HepG2 (cell line): Measurements from ENCODE around the gene PNP. TPM values are rescaled to one million over a fixed set of nuclear protein-coding genes. Genes with fewer than 3 reads are reported as not detected.

Experiments
- ERF ChIP-seq: IDR thresholded peaks from 2 replicates; pipeline ENCODE4 v1.6.1; 2018; ENCODE audit warnings: missing biosample characterization, missing genetic modification reagents
- HNF4A ChIP-seq: sonication (generic); formaldehyde crosslinking; IDR thresholded peaks from 2 replicates; pipeline ENCODE4 v1.4.0; 2020; ENCODE audit warnings: missing genetic modification reagents
- POLR2G ChIP-seq: fragments of 200-400 bp; formaldehyde crosslinking; IDR thresholded peaks from 2 replicates; pipeline ENCODE4 v1.6.1; 2018; ENCODE audit warnings: mild to moderate bottlenecking, low read depth, low read length, moderate library complexity
- RARA ChIP-seq: IDR thresholded peaks from 2 replicates; pipeline ENCODE4 v1.6.1; 2016; ENCODE audit warnings: missing genetic modification reagents, missing compliant biosample characterization
- SOX13 ChIP-seq, 3 experiments: fragments of 450-650 bp in 1 of 3; sonication (generic) in 1 of 3; formaldehyde crosslinking in 1 of 3; IDR thresholded peaks in 2 of 3; conservative IDR thresholded peaks in 1 of 3; 2 replicates each; pipeline versions ENCODE4 v1.5.0 to v1.6.1; 2016 to 2020; ENCODE audit warnings: antibody characterized with exemption in 1 of 3, mild to moderate bottlenecking in 1 of 3, missing compliant biosample characterization in 1 of 3, missing genetic modification reagents in 1 of 3, moderate library complexity in 1 of 3
- TEAD3 ChIP-seq: optimal IDR thresholded peaks from 2 replicates; pipeline ENCODE3; 2016; ENCODE audit warnings: borderline replicate concordance
- ZBTB4 ChIP-seq: sonication (generic); formaldehyde crosslinking; IDR thresholded peaks from 2 replicates; pipeline ENCODE4 v1.4.0; 2020; ENCODE audit warnings: missing genetic modification reagents, mild to moderate bottlenecking, borderline replicate concordance
- ZBTB8A ChIP-seq: sonication (generic); formaldehyde crosslinking; IDR thresholded peaks from 2 replicates; pipeline ENCODE4 v1.4.0; 2020; ENCODE audit warnings: mild to moderate bottlenecking, low read depth, missing genetic modification reagents, borderline replicate concordance
- ZFY ChIP-seq: sonication (generic); formaldehyde crosslinking; IDR thresholded peaks from 2 replicates; pipeline ENCODE4 v1.4.0; 2020; ENCODE audit warnings: missing genetic modification reagents
- ZNF251 ChIP-seq: sonication (generic); formaldehyde crosslinking; IDR thresholded peaks from 2 replicates; pipeline ENCODE4 v1.9.0; 2021; ENCODE audit warnings: mild to moderate bottlenecking, missing genetic modification reagents
- ZNF552 ChIP-seq: sonication (generic); formaldehyde crosslinking; IDR thresholded peaks from 2 replicates; pipeline ENCODE4 v1.9.0; 2022; ENCODE audit warnings: missing genetic modification reagents, mild to moderate bottlenecking, borderline replicate concordance
- ZSCAN20 ChIP-seq: sonication (generic); formaldehyde crosslinking; IDR thresholded peaks from 2 replicates; pipeline ENCODE4 v1.4.0; 2020; ENCODE audit warnings: missing genetic modification reagents, mild to moderate bottlenecking, borderline replicate concordance
- ZSCAN22 ChIP-seq: sonication (generic); formaldehyde crosslinking; IDR thresholded peaks from 2 replicates; pipeline ENCODE4 v1.4.0; 2020; ENCODE audit warnings: mild to moderate bottlenecking, missing genetic modification reagents
- polyA plus RNA-seq, 8 experiments: library from polyadenylated mRNA; depleted of rRNA in 3 of 8; stranded (reverse) in 7 of 8; unstranded in 1 of 8; fragments of >200 nt; fragmentation: Illumina TruSeq in 4 of 8; extraction: Trizol in 4 of 8; gene quantifications; 2 replicates each; pipeline versions ENCODE4 v1.2.1 to v1.2.3, GENCODE V29; 2011 to 2016; ENCODE audit warnings: low read depth in 4 of 8, missing spikeins in 1 of 8, mixed read lengths in 1 of 8; ENCODE audit not compliant: insufficient read depth in 1 of 8
- total RNA-seq, 5 experiments: library from RNA; depleted of rRNA; stranded (reverse); fragments of >200 nt; fragmentation: Illumina TruSeq; extraction: Trizol; gene quantifications; 2 replicates each; pipeline ENCODE4 v1.2.3, GENCODE V29; 2016; ENCODE audit warnings: low read depth in 1 of 5
- TF ChIP-seq, protein P1 (sequence below): sonication (generic); formaldehyde crosslinking; IDR thresholded peaks from 2 replicates; pipeline ENCODE4 v1.4.0; 2020; ENCODE audit warnings: missing genetic modification reagents
- TF ChIP-seq, protein P2 (sequence below): sonication (generic); formaldehyde crosslinking; IDR thresholded peaks from 2 replicates; pipeline ENCODE4 v1.4.0; 2020; ENCODE audit warnings: missing genetic modification reagents, borderline replicate concordance
- TF ChIP-seq, protein P3 (sequence below): sonication (generic); formaldehyde crosslinking; IDR thresholded peaks from 2 replicates; pipeline ENCODE4 v1.5.1; 2020; ENCODE audit warnings: missing genetic modification reagents, mild to moderate bottlenecking, borderline replicate concordance

PNP gene
- total and polyA plus RNA-seq, 2 of the 13 experiments (the other 11 are each of a cell fraction or from before 2014, with no cell fraction given) = 45.4 to 74.8 TPM

DNA sequence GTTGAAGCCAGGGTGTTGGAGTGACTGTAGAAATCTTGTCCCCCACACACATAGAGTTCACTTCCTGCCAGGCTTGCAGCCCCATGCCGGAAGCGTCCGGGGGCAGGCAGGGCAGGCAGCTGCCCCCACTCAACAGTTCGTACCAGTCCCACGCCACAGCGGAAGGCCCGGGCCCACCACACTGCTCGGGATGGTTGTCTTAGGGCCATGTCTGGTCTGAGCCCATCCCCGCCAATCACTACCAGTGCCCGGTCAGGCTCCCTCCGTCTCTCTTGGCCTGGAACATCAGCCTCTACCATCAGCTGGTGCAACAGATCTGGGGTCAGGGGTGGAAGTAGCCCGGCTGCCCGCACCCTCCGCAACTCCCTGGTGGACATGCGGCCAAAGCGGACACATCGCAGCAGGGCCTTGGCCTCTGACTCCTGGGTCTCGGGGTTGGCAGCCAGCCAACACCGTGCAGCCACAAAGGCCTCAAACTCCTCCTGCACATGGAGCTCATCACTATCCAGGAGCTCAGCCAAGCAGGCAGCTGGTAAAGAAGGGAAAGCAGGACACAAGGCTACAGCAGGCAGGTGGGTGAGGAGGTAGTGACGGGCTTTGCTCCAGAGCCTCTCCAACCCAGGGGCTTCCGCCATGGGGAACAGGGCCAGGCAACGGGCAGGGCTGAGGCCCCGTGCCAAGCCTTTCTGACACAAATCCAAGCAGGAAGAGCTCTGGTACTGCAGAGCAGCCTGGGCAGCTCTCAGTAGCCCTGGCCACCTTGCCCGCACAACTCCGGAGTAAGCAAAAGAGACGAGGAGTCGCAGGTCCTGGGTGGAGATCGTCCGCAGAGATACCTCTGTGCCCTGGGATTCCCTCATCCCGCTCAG lies 39.2 kb upstream of the PNP start (continued):
- TF ChIP-seq HNF4A (CRISPR knock-in tag) (peak; percentile 50), POLR2G (no peak), RARA (CRISPR knock-in tag) (peak; percentile 54), ZFY (CRISPR knock-in tag) (peak; percentile 62; the same call in 1 of the 2 replicates), ERF (CRISPR knock-in tag) (0 out of 2 replicates have a peak, but pooled peaks have one; percentile 26), ZNF552 (CRISPR knock-in tag) (no peak), ZNF251 (CRISPR knock-in tag) (no peak), ZSCAN20 (CRISPR knock-in tag) (no peak), ZSCAN22 (0 out of 2 replicates have a peak, but pooled peaks have one; percentile 43), ZBTB8A (CRISPR knock-in tag) (0 out of 2 replicates have a peak, but pooled peaks have one; percentile 25), TEAD3 (peak; percentile 55), SOX13 (IDR thresholded peaks at IDR 0.05) (no peak), SOX13 (CRISPR knock-in tag; conservative IDR thresholded peaks at IDR 0.05 in 1 of 2, IDR thresholded peaks at IDR 0.05 in 1 of 2) (peak in 1 of 2 experiments; percentile 46; a peak in 1 of 4 replicates), ZBTB4 (0 out of 2 replicates have a peak, but pooled peaks have one; percentile 52)
- TF ChIP-seq, protein P1, sequence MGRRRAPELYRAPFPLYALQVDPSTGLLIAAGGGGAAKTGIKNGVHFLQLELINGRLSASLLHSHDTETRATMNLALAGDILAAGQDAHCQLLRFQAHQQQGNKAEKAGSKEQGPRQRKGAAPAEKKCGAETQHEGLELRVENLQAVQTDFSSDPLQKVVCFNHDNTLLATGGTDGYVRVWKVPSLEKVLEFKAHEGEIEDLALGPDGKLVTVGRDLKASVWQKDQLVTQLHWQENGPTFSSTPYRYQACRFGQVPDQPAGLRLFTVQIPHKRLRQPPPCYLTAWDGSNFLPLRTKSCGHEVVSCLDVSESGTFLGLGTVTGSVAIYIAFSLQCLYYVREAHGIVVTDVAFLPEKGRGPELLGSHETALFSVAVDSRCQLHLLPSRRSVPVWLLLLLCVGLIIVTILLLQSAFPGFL = no peak
- TF ChIP-seq, protein P2, sequence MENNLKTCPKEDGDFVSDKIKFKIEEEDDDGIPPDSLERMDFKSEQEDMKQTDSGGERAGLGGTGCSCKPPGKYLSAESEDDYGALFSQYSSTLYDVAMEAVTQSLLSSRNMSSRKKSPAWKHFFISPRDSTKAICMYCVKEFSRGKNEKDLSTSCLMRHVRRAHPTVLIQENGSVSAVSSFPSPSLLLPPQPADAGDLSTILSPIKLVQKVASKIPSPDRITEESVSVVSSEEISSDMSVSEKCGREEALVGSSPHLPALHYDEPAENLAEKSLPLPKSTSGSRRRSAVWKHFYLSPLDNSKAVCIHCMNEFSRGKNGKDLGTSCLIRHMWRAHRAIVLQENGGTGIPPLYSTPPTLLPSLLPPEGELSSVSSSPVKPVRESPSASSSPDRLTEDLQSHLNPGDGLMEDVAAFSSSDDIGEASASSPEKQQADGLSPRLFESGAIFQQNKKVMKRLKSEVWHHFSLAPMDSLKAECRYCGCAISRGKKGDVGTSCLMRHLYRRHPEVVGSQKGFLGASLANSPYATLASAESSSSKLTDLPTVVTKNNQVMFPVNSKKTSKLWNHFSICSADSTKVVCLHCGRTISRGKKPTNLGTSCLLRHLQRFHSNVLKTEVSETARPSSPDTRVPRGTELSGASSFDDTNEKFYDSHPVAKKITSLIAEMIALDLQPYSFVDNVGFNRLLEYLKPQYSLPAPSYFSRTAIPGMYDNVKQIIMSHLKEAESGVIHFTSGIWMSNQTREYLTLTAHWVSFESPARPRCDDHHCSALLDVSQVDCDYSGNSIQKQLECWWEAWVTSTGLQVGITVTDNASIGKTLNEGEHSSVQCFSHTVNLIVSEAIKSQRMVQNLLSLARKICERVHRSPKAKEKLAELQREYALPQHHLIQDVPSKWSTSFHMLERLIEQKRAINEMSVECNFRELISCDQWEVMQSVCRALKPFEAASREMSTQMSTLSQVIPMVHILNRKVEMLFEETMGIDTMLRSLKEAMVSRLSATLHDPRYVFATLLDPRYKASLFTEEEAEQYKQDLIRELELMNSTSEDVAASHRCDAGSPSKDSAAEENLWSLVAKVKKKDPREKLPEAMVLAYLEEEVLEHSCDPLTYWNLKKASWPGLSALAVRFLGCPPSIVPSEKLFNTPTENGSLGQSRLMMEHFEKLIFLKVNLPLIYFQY (CRISPR knock-in tag) = no peak
- TF ChIP-seq, protein P3, sequence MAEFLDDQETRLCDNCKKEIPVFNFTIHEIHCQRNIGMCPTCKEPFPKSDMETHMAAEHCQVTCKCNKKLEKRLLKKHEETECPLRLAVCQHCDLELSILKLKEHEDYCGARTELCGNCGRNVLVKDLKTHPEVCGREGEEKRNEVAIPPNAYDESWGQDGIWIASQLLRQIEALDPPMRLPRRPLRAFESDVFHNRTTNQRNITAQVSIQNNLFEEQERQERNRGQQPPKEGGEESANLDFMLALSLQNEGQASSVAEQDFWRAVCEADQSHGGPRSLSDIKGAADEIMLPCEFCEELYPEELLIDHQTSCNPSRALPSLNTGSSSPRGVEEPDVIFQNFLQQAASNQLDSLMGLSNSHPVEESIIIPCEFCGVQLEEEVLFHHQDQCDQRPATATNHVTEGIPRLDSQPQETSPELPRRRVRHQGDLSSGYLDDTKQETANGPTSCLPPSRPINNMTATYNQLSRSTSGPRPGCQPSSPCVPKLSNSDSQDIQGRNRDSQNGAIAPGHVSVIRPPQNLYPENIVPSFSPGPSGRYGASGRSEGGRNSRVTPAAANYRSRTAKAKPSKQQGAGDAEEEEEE (CRISPR knock-in tag) = no peak
